NCI-H1930 (cell line): ENCODE measurements around the gene PIGC.

ENCODE experiments used
- DNase-seq, 2 experiments: peaks; one replicate each; lab custom pipeline; 2025; lab: John Stamatoyannopoulos, UW

The PIGC gene

GRCh38 chr1:172398970-172399755 is 44.7 kb downstream of the PIGC start:
- DNase-seq, result no peak

DNA sequence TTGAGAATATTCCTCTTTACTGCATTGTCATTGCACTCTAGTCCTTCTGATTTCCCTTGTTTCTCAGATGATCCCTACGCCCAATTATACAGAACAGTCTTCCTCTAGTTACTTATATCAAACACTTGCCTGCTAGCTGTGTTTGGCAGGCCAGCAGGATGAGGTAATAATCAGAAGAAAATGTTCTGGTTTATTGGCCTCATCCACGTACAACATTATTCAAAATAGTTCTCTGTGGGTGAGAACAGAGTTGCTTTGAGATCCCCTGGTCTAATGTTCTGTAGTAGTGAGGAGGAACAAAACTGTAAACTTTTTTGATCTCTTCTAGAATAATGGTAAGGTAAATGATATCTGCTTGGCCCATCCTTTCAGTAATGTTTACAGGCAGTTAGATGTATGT is 45.7 kb downstream of the PIGC start:
- no peak for DNase-seq

GRCh38 chr1:172397633-172398032 is 46.2 kb downstream of the PIGC start:
- no peak for DNase-seq

GRCh38 chr1:172397221-172397620 is 46.6 kb downstream of the PIGC start:
- DNase-seq, result no peak

DNA sequence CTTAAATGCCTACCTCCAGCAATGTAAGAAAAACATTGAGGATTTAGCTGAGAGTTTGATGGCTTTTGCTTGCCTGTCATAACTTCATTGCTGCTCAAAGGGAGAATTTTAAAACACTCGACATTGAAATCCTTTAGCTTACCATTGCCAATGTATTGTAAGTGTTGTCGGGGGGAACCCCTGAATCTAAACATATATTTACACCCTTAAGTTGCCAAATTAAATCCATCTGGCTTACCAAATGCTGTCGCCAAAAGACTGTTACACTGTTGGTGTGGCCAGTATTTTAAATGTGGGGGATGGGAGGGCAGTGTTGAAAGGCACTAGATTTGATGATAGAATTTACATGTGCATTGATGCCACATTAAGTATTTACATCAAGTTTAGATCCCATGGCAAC is 48.3 kb downstream of the PIGC start:
- DNase-seq, result no peak

- no peak for DNase-seq
Measured at GRCh38 chr1:172394811-172395210, 49.1 kb downstream of the PIGC start.

GRCh38 chr1:172394141-172394751 is 49.6 kb downstream of the PIGC start:
- no peak for DNase-seq

- DNase-seq, result no peak
Measured at GRCh38 chr1:172393354-172393753, 50.5 kb downstream of the PIGC start.

DNA sequence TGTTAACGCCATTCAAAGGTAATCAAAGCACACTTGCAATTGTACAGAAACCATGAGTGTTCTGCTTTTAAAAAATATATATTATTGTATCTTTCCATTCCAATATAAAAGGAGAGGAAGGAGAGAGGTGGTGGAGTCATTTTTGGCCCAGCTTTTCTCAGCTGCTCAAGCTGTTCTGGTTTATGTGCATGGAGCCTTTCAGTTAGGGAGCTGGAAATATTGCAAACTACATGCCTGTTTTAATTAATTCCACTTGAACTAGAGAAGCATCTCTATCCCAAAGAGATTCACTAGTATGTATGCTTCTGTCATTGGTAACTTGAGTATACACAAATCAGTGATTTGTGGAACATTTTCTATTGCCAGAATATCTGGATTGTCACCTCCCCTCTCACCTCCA is 51.9 kb downstream of the PIGC start:
- DNase-seq, result no peak
